A673 (cell line): Measurements from ENCODE around the gene CD79A. TPM values are rescaled to one million over a fixed set of nuclear protein-coding genes. Genes with fewer than 3 reads are reported as not detected.

Experiments used
- BruUV-seq: library from RNA; stranded (reverse); fragments of 400-500 nt; replicated peaks from 2 replicates; lab custom pipeline; 2021; lab: Mats Ljungman, UMichigan
- CTCF ChIA-PET: fragments of 300-600 bp; sonication (Branson Sonifier 250); formaldehyde crosslinking; loops from one replicate; lab custom pipeline; 2022; ENCODE audit warnings: antibody characterized with exemption; lab: Charles Lee
- POLR2A ChIA-PET: fragments of 300-600 bp; sonication (Branson Sonifier 250); formaldehyde crosslinking; loops from one replicate; lab custom pipeline; 2022; ENCODE audit warnings: antibody characterized with exemption; ENCODE audit not compliant: low non-redundant PET; lab: Charles Lee
- DNase-seq: peaks from one replicate; pipeline ENCODE4 v3.0.0-alpha.2; 2015; ENCODE audit warnings: low spot score
- H3K27ac ChIP-seq: fragments of 200-600 bp; sonication (generic); 2 replicates; pipeline ENCODE4 v1.5.1; 2016; ENCODE audit warnings: mixed run types, low read depth, mild to moderate bottlenecking, mixed read lengths, antibody characterized with exemption, low read length; ENCODE audit not compliant: poor library complexity, severe bottlenecking
- H3K27me3 ChIP-seq: fragments of 200-600 bp; sonication (generic); replicated peaks from 2 replicates; pipeline ENCODE4 v1.6.1; 2017; ENCODE audit warnings: mixed run types, low read depth, mild to moderate bottlenecking, mixed read lengths, antibody characterized with exemption, low read length; ENCODE audit not compliant: insufficient read depth, poor library complexity
- H3K36me3 ChIP-seq: fragments of 200-600 bp; sonication (generic); 2 replicates; pipeline ENCODE4 v1.6.1; 2016; ENCODE audit warnings: mixed run types, mild to moderate bottlenecking, mixed read lengths, antibody characterized with exemption, low read length; ENCODE audit not compliant: insufficient read depth, poor library complexity, severe bottlenecking
- H3K4me1 ChIP-seq: fragments of 200-600 bp; sonication (generic); 2 replicates; pipeline ENCODE4 v1.6.1; 2017; ENCODE audit warnings: mixed run types, mild to moderate bottlenecking, mixed read lengths, antibody characterized with exemption, low read length; ENCODE audit not compliant: insufficient read depth, poor library complexity, severe bottlenecking
- H3K4me3 ChIP-seq: fragments of 200-600 bp; sonication (generic); 2 replicates; pipeline ENCODE4 v1.5.1; 2016; ENCODE audit warnings: low read depth, mixed run types, mild to moderate bottlenecking, mixed read lengths, low read length; ENCODE audit not compliant: poor library complexity, severe bottlenecking
- H3K9me3 ChIP-seq: fragments of 200-600 bp; sonication (generic); 2 replicates; pipeline ENCODE4 v1.6.1; 2016; ENCODE audit warnings: mixed run types, low read depth, mild to moderate bottlenecking, mixed read lengths, antibody characterized with exemption, low read length; ENCODE audit not compliant: poor library complexity, severe bottlenecking
- EZH2 ChIP-seq: fragments of 200-600 bp; sonication (generic); IDR thresholded peaks from 2 replicates; pipeline ENCODE4 v1.6.1; 2017; ENCODE audit warnings: borderline replicate concordance, low read depth, mild to moderate bottlenecking, mixed read lengths, antibody characterized with exemption, low read length; ENCODE audit not compliant: poor library complexity, severe bottlenecking
- intact Hi-C: fragments of 100-400 bp; cut with micrococcal nuclease; formaldehyde crosslinking; loops from one replicate; pipeline ENCODE4 v1.10.0; 2022; ENCODE audit not compliant: unreplicated experiment
- total RNA-seq: library from RNA; stranded (reverse); gene quantifications from 2 replicates; pipeline ENCODE4 v1.2.3, GENCODE V29; 2021
- TF ChIP-seq, protein P1 (sequence below): fragments of 300-800, 200-600 bp; sonication (generic); conservative IDR thresholded peaks from 2 replicates; pipeline ENCODE4 v1.5.1; 2017; ENCODE audit warnings: low read depth, mild to moderate bottlenecking, antibody characterized with exemption, low read length, moderate library complexity, mixed read lengths

CD79A gene
- total RNA-seq, 1 experiment from 2014 or later: 17.8 TPM

DNA sequence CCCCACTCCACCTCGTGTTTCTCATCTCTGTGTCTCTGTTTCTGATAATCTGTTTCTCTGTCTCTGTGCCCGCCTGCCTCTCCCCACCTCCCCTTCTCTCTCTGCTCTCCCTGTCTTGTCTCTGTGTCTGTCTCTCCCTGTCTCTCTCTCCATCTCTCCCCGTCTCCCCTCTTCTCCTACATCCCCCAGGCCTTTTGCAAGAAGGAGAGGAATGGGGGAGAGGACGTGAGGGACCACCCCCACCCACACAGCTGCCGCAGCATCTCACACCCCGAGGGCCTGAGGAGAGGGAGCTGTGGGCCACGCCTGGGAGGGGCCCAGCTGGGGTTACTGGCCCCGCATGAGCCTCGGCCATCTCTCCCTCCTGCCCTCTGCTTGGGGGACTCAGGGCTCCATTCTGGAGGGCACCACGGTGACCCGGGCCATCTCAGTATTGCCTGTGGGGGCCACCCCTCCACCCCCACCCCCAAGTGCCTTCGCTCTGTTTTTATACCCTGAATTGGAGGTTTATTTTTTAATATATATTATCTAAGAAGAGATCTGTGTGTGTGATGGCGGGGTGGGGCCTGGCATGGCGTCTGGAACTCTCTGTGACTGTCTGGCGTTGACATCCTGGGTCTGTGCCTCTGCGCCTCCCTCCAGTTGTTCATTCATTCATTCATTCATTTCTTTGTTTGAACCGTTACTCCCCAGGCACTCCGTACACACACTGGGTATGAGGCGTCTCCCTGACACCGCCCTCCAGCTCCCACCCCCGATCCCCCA lies 30.0 kb downstream of the CD79A start:
- no peak overlapping the region for H3K27ac ChIP-seq
- CTCF ChIA-PET: no interaction called here
- no peak for TF ChIP-seq EZH2
- TF ChIP-seq, protein P1, sequence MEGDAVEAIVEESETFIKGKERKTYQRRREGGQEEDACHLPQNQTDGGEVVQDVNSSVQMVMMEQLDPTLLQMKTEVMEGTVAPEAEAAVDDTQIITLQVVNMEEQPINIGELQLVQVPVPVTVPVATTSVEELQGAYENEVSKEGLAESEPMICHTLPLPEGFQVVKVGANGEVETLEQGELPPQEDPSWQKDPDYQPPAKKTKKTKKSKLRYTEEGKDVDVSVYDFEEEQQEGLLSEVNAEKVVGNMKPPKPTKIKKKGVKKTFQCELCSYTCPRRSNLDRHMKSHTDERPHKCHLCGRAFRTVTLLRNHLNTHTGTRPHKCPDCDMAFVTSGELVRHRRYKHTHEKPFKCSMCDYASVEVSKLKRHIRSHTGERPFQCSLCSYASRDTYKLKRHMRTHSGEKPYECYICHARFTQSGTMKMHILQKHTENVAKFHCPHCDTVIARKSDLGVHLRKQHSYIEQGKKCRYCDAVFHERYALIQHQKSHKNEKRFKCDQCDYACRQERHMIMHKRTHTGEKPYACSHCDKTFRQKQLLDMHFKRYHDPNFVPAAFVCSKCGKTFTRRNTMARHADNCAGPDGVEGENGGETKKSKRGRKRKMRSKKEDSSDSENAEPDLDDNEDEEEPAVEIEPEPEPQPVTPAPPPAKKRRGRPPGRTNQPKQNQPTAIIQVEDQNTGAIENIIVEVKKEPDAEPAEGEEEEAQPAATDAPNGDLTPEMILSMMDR: no peak
- peaks cover 43% of the 10 kb centered on the region for H3K36me3 ChIP-seq
- H3K4me3 ChIP-seq: no peak overlapping the region
- POLR2A ChIA-PET: no interaction called here
- intact Hi-C loops: no loop called here
- peaks cover 6% of the 10 kb centered on the region for H3K27me3 ChIP-seq
- H3K9me3 ChIP-seq: no peaks in the 10 kb centered on the region
- BruUV-seq: TSS peak; percentile 38
- no peak for DNase-seq
- H3K4me1 ChIP-seq: no peaks in the 10 kb centered on the region

DNA sequence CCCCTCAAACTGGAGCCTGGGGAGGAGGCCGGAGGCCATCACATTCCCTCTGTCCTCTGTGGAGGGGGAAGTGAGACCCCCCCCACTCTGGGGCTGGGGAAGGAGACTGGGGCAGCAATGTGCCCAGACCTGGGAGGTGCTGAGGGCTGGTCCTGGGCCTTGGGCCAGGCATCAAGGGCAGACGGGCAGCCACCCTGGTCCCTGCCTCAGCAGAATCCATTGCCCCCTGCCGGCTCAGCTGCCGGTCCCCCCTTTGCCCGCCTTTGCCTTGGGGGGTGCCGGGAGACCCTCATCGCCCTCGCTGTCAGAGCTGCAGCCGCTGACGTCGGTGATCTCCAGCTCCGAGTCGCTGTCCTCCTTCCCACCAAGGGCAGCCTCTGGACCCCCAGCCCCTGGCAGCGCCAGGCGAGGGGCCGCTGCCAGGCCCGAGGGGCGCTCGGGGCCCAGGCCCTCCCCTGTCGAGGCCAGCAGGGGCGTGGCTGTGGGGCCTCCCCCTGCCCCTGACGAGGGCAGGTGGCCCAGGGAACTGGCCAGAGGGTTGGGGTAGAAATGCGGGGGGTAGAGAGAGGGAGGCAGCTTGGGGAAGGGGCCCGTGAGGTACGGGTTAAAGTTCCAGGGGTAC lies 31.0 kb downstream of the CD79A start:
- no peak overlapping the region for H3K27ac ChIP-seq
- peaks cover 15% of the 10 kb centered on the region for H3K27me3 ChIP-seq
- no peaks in the 10 kb centered on the region for H3K4me1 ChIP-seq
- no peak for DNase-seq
- intact Hi-C loops: no loop called here
- no peaks in the 10 kb centered on the region for H3K9me3 ChIP-seq
- H3K36me3 ChIP-seq: peaks cover 35% of the 10 kb centered on the region
- H3K4me3 ChIP-seq: no peak overlapping the region
- BruUV-seq: no TSS peak
- POLR2A ChIA-PET: no interaction called here
- CTCF ChIA-PET: interaction anchor here (0.7 kb wide), 1 partner anchor 14 kb away, joined by 3 read pairs; no protein-coding TSS in a partner anchor
- no peak for TF ChIP-seq EZH2
- TF ChIP-seq, protein P1: no peak

DNA sequence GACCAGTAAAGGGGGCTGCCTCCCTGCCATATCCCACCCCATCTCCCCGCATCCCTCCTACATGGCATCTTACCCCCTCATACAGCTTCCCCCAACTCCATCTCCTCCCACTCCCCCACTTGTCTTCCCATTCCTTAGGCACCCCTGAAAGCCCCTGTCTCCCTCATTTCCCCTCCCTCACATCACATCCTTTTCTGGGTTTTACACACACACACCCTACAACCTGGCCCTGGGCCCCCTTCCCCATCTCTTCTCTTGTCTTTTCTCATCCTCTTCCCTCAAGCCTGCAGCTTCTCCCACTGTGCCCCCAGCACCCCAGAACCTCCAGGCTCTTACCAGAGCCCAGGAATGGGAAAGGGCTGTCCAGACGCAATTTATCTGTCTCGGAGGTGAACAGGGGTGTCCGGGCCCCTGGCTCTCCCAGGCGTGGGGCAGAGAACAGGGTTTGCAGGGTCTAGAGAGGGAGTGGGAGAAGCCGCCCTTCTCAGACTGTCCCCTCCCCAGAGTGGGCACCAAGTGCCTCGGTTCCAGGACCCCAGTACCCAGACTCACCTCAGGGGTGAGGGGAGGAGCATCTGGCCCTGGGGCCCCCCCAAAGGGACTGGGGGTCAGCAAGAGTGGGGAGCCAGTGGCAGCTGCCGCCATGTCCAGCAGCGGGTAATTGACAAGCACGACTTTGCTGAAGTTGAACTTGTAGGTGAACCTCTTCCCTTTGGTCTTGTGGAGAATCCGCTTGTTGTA lies 31.8 kb downstream of the CD79A start:
- Histone ChIP-seq H3K4me3 (no peak overlapping the region), H3K27ac (no peak overlapping the region), H3K9me3 (no peaks in the 10 kb centered on the region), H3K36me3 (peaks cover 27% of the 10 kb centered on the region), H3K4me1 (no peaks in the 10 kb centered on the region), H3K27me3 (peaks cover 22% of the 10 kb centered on the region)
- BruUV-seq: no TSS peak
- TF ChIP-seq, protein P1: no peak
- no peak for TF ChIP-seq EZH2
- intact Hi-C loops: no loop called here
- ChIA-PET CTCF (interaction anchor here (0.7 kb wide), 1 partner anchor 14 kb away, joined by 3 read pairs; no protein-coding TSS in a partner anchor), POLR2A (no interaction called here)
- DNase-seq: no peak
